Activated CD4-positive, alpha-beta T cell treated with anti-CD3 and anti-CD28 coated beads, Interleukin-2, amount 10 ng/mL, durations not matched to agents 24 days and 14 days (primary cell): ENCODE measurements around the gene AFAP1. TPM values are rescaled to one million over a fixed set of nuclear protein-coding genes. Genes with fewer than 3 reads are reported as not detected.

Source experiments
- DNase-seq: peaks from one replicate; pipeline ENCODE4 v3.0.0; 2022
- H3K27ac Mint-ChIP-seq: one replicate; pipeline ENCODE4 v1.8.0; 2022; ENCODE audit warnings: mild to moderate bottlenecking, mixed read lengths
- H3K27me3 Mint-ChIP-seq: one replicate; pipeline ENCODE4 v1.8.0; 2022; ENCODE audit warnings: mixed read lengths
- H3K36me3 Mint-ChIP-seq: one replicate; pipeline ENCODE4 v1.8.0; 2022; ENCODE audit warnings: low read depth, mild to moderate bottlenecking, mixed read lengths
- H3K4me1 Mint-ChIP-seq: one replicate; pipeline ENCODE4 v1.8.0; 2021; ENCODE audit warnings: mixed read lengths
- H3K4me3 Mint-ChIP-seq: one replicate; pipeline ENCODE4 v1.8.0; 2022; ENCODE audit warnings: mild to moderate bottlenecking, moderate library complexity, mixed read lengths
- H3K9me3 Mint-ChIP-seq: one replicate; pipeline ENCODE4 v1.8.0; 2021; ENCODE audit warnings: mixed read lengths
- intact Hi-C: fragments of 100-400 bp; cut with micrococcal nuclease; formaldehyde crosslinking; loops from one replicate; pipeline ENCODE4 v1.15.1; 2023
- total RNA-seq: library from RNA; stranded (reverse); gene quantifications from 2 replicates; pipeline ENCODE4 v1.2.3, GENCODE V29; 2022

Gene AFAP1
- total RNA-seq, 1 donor from 2014 or later: 37.6 TPM

GRCh38 chr4:7844594-7844991, 95.1 kb downstream of the AFAP1 start:
- no peak overlapping the region for H3K4me3 Mint-ChIP-seq
- H3K27ac Mint-ChIP-seq: no peak overlapping the region
- peaks cover 27% of the 10 kb centered on the region for H3K36me3 Mint-ChIP-seq
- no peaks in the 10 kb centered on the region for H3K9me3 Mint-ChIP-seq
- H3K27me3 Mint-ChIP-seq: no peaks in the 10 kb centered on the region
- intact Hi-C loops: loop anchor here (1.0 kb wide), 2 partner anchors 11 to 143 kb away; no protein-coding TSS in a partner anchor
- DNase-seq: no peak
- peaks cover 19% of the 10 kb centered on the region for H3K4me1 Mint-ChIP-seq

DNA sequence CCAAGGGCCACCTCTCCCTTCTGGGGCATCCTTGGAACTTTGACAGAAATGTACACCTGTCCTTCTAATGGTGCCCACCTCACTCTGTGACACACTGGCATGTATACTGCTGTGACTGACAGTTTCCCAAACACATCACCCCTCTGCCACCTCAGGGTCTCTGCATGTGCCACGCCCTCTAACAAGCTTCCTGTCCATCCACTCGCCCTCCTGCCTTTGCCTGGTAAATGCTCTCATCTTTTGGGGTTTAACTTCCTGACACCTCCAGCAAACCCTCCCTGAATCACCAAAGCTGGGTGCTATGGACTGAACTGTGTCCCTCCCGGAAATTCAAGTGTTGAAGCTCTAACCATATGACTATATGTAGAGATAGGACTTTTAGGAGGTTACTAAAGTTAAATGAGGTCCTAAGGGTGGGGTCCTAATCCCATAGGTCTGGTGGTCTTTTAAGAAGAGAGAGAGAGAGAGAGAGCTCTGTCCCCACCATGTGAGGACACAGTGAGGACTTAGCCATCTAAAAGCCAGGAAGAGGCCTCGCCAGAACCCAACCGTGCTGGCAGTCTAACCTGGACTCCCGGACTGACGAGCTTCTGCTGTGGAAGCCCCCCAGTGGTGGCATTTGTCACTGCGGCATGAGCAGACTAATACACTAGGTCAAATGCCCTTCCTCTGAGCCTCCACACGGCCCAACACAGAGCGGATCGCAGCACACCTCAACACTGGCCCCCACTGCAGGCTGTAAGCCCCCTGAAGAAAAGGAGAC, 95.6 kb downstream of the AFAP1 start:
- Mint-ChIP-seq H3K27ac (no peak overlapping the region), H3K4me1 (peaks cover 17% of the 10 kb centered on the region), H3K4me3 (no peak overlapping the region), H3K9me3 (no peaks in the 10 kb centered on the region), H3K27me3 (no peaks in the 10 kb centered on the region), H3K36me3 (peaks cover 24% of the 10 kb centered on the region)
- intact Hi-C loops: loop anchor here (1.0 kb wide), 2 partner anchors 11 to 143 kb away; no protein-coding TSS in a partner anchor
- peak; percentile 90 for DNase-seq

GRCh38 chr4:7842384-7843279, 97.0 kb downstream of the AFAP1 start:
- Mint-ChIP-seq H3K9me3 (no peaks in the 10 kb centered on the region), H3K27ac (no peak overlapping the region), H3K36me3 (peaks cover 28% of the 10 kb centered on the region), H3K27me3 (no peaks in the 10 kb centered on the region), H3K4me1 (peaks cover 17% of the 10 kb centered on the region), H3K4me3 (no peak overlapping the region)
- DNase-seq: no peak
- intact Hi-C loops: no loop called here

DNA sequence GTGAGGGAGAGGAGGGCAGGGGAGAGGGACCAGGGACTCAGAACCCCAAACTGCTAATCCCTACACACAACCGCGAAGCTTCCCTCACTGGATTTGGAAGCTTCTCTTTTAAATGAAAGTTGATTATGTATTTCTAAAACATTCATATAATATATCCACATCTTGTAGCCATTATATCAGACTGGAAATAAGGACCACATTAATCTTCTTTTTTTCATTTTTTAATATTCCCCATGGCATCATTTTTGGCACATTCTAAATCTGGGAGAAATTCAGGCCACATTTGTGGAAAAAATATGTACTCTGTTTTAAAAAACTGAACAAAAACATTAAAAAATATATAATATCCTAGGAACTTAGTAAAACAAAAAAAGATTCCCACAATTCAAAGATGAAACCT, 97.8 kb downstream of the AFAP1 start:
- Mint-ChIP-seq H3K4me1 (peaks cover 17% of the 10 kb centered on the region), H3K9me3 (no peaks in the 10 kb centered on the region), H3K27me3 (no peaks in the 10 kb centered on the region), H3K27ac (no peak overlapping the region), H3K36me3 (peaks cover 33% of the 10 kb centered on the region), H3K4me3 (no peak overlapping the region)
- DNase-seq: no peak
- intact Hi-C loops: no loop called here

GRCh38 chr4:7841071-7841470, 98.6 kb downstream of the AFAP1 start:
- Mint-ChIP-seq H3K27ac (no peak overlapping the region), H3K27me3 (no peaks in the 10 kb centered on the region), H3K4me1 (peaks cover 17% of the 10 kb centered on the region), H3K4me3 (no peak overlapping the region), H3K36me3 (peaks cover 35% of the 10 kb centered on the region), H3K9me3 (no peaks in the 10 kb centered on the region)
- no peak for DNase-seq
- intact Hi-C loops: no loop called here

- no peak overlapping the region for H3K4me3 Mint-ChIP-seq
Observed at GRCh38 chr4:7839856-7840255, 99.8 kb downstream of the AFAP1 start.

GRCh38 chr4:7838136-7838782, 101.4 kb downstream of the AFAP1 start:
- Mint-ChIP-seq H3K4me3 (no peak overlapping the region), H3K4me1 (no peaks in the 10 kb centered on the region), H3K27ac (no peak overlapping the region), H3K9me3 (no peaks in the 10 kb centered on the region), H3K36me3 (peaks cover 32% of the 10 kb centered on the region), H3K27me3 (no peaks in the 10 kb centered on the region)
- DNase-seq: no peak
- intact Hi-C loops: no loop called here

More at GRCh38 chr4:7839856-7840255, 99.8 kb downstream of the AFAP1 start:
- intact Hi-C loops: no loop called here
- H3K36me3 Mint-ChIP-seq: peaks cover 35% of the 10 kb centered on the region
- peaks cover 11% of the 10 kb centered on the region for H3K4me1 Mint-ChIP-seq
- no peak for DNase-seq
- no peaks in the 10 kb centered on the region for H3K27me3 Mint-ChIP-seq
- H3K27ac Mint-ChIP-seq: no peak overlapping the region
- no peaks in the 10 kb centered on the region for H3K9me3 Mint-ChIP-seq

- no peaks in the 10 kb centered on the region for H3K9me3 Mint-ChIP-seq
- H3K4me1 Mint-ChIP-seq: peaks cover 2% of the 10 kb centered on the region
- H3K4me3 Mint-ChIP-seq: no peak overlapping the region
- no peak for DNase-seq
- H3K36me3 Mint-ChIP-seq: peaks cover 34% of the 10 kb centered on the region
- intact Hi-C loops: no loop called here
- no peaks in the 10 kb centered on the region for H3K27me3 Mint-ChIP-seq
- no peak overlapping the region for H3K27ac Mint-ChIP-seq
Observed at GRCh38 chr4:7837597-7838135, 102.0 kb downstream of the AFAP1 start.

- H3K4me1 Mint-ChIP-seq: peaks cover 39% of the 10 kb centered on the region
- H3K4me3 Mint-ChIP-seq: no peak overlapping the region
- intact Hi-C loops: no loop called here
- H3K36me3 Mint-ChIP-seq: peaks cover 39% of the 10 kb centered on the region
- no peaks in the 10 kb centered on the region for H3K9me3 Mint-ChIP-seq
- no peak for DNase-seq
- H3K27ac Mint-ChIP-seq: peak overlapping the region; percentile 50
- H3K27me3 Mint-ChIP-seq: no peaks in the 10 kb centered on the region
Observed at GRCh38 chr4:7831858-7832730, 107.6 kb downstream of the AFAP1 start.

DNA sequence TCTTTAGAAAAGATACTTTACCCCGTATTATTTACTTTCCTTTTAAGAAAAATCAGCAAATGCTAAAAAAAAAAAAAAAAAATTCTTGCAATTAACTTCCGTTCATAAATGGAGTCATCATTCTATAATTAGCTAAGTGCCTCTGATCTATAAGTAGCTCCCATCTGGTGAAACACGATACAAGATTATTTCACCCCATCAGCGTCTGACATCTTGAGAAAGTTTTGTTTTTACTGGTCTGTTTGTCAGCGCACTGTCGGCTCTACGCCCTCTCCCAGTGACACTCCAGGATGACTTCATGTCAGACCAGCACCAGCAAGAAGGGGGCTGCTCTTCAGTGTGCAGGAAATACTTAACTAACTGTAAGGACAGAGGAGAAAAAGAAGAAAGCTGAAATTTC, 108.3 kb downstream of the AFAP1 start:
- Mint-ChIP-seq H3K4me1 (peaks cover 42% of the 10 kb centered on the region), H3K9me3 (no peaks in the 10 kb centered on the region), H3K27ac (peak overlapping the region; percentile 50), H3K36me3 (peaks cover 42% of the 10 kb centered on the region), H3K27me3 (no peaks in the 10 kb centered on the region), H3K4me3 (no peak overlapping the region)
- no peak for DNase-seq
- intact Hi-C loops: no loop called here

GRCh38 chr4:7830747-7831146, 108.9 kb downstream of the AFAP1 start:
- no peak for DNase-seq
- Mint-ChIP-seq H3K9me3 (no peaks in the 10 kb centered on the region), H3K4me3 (no peak overlapping the region), H3K4me1 (peaks cover 42% of the 10 kb centered on the region), H3K36me3 (peaks cover 44% of the 10 kb centered on the region), H3K27me3 (no peaks in the 10 kb centered on the region), H3K27ac (no peak overlapping the region)
- intact Hi-C loops: no loop called here

DNA sequence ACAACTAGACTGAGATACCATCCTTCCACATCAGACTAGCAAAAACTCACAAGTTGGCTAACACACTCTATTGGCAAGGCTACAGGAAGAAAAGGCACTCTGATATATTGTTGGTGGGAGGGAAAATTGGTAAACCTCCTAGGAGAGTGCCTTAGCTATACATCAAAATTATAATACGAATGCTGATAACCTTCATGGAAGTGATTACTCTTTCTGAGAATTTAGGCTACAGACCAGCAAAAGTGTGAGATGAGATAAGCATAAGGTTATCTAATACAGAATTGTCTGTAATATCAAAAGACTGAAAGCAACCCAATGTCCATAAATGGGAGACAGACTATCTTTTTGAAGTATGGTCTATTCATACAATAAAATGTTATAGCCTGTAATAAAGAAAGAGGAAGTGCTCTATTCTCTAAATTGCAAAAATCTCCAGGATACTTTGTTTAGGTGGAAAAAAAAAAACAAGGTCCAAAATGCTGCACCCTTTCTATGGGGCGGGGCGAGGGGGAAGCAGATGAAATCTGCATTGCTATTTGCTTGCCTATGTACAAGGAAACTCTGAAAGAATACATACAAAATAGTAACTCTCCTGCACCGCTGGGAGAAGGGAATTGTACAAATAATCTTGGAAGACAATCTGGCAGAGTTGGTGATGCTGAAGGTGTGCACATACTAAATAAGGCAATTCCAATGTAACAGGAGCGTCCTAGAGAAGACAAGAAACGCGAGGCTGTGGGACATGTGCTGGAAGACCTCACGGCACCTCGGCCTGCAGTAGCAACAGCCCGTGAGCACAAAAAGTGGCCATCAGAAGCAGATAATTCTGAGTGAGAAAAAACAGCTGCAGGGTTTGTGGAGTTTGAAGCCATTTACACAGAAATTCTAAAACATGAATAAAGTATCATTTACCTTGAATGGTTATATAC, 109.7 kb downstream of the AFAP1 start:
- H3K4me1 Mint-ChIP-seq: peaks cover 42% of the 10 kb centered on the region
- no peak overlapping the region for H3K4me3 Mint-ChIP-seq
- H3K27ac Mint-ChIP-seq: no peak overlapping the region

More for the DNA sequence above, 109.7 kb downstream of the AFAP1 start:
- H3K9me3 Mint-ChIP-seq: no peaks in the 10 kb centered on the region
- H3K27me3 Mint-ChIP-seq: no peaks in the 10 kb centered on the region
- DNase-seq: no peak
- intact Hi-C loops: no loop called here
- peaks cover 44% of the 10 kb centered on the region for H3K36me3 Mint-ChIP-seq
